Lung (tissue), 12 donors: ENCODE measurements around the gene RGP1. TPM values are rescaled to one million over a fixed set of nuclear protein-coding genes. Genes with fewer than 3 reads are reported as not detected.

Experiments used
- ATAC-seq: fragments of 200-7000 bp; cut with Tn5 transposase; one replicate; pipeline ENCODE4 v1.9.1; 2020; ENCODE audit warnings: moderate number of reproducible peaks; ENCODE audit not compliant: insufficient read depth, low FRiP score
- DNase-seq, 3 donors: peaks; one replicate each; pipeline ENCODE4 v3.0.0-alpha.2; 2013 to 2017
- H3K27ac ChIP-seq, 2 donors: one replicate each; pipeline ENCODE4 v1.5.1; 2013; ENCODE audit warnings: mild to moderate bottlenecking in 2 of 2, moderate library complexity in 2 of 2, control low read depth in 1 of 2, inconsistent platforms in 1 of 2, low read depth in 1 of 2, low read length in 1 of 2
- H3K27me3 ChIP-seq, 3 donors: one replicate each; pipeline ENCODE4 v1.5.1; 2013; ENCODE audit warnings: low read length in 2 of 3; ENCODE audit not compliant: control insufficient read depth in 3 of 3, insufficient read depth in 3 of 3
- H3K36me3 ChIP-seq, 4 donors: one replicate each; pipeline ENCODE4 v1.5.1; 2013; ENCODE audit warnings: low read length in 4 of 4, mild to moderate bottlenecking in 1 of 4, moderate library complexity in 1 of 4; ENCODE audit not compliant: control insufficient read depth in 4 of 4, insufficient read depth in 4 of 4
- H3K4me1 ChIP-seq, 5 donors: one replicate each; pipeline ENCODE4 v1.5.1; 2013; ENCODE audit warnings: low read length in 5 of 5, mild to moderate bottlenecking in 2 of 5, moderate library complexity in 1 of 5; ENCODE audit not compliant: control insufficient read depth in 5 of 5, insufficient read depth in 5 of 5
- H3K4me3 ChIP-seq: one replicate; pipeline ENCODE4 v1.5.1; 2013; ENCODE audit warnings: mild to moderate bottlenecking, control low read depth, moderate library complexity
- H3K9ac ChIP-seq, 2 donors: one replicate each; pipeline ENCODE4 v1.5.1; 2013; ENCODE audit warnings: low read length in 2 of 2, control low read depth in 1 of 2; ENCODE audit not compliant: insufficient read depth in 1 of 2
- H3K9me3 ChIP-seq, 4 donors: one replicate each; pipeline ENCODE4 v1.5.1; 2013; ENCODE audit warnings: low read length in 3 of 4, mild to moderate bottlenecking in 1 of 4, moderate library complexity in 1 of 4; ENCODE audit not compliant: control insufficient read depth in 4 of 4, insufficient read depth in 3 of 4
- CTCF ChIP-seq: IDR thresholded peaks from 2 replicates; pipeline ENCODE4 v1.5.1; 2012; ENCODE audit warnings: mild to moderate bottlenecking; ENCODE audit errors: control extremely low read depth, extremely low read depth
- WGBS, 2 donors: extraction: QIAGEN DNeasy Blood & Tissue Kit; methylation state at CpG; one replicate each; pipeline ENCODE4 v1.1.7; 2013; 5-methylcytosine and 5-hydroxymethylcytosine counted together
- polyA plus RNA-seq, 2 donors: library from polyadenylated mRNA; stranded (reverse); fragments of 200-250 nt; gene quantifications; one replicate each; pipeline ENCODE4 v1.2.1, GENCODE V29; 2013
- total RNA-seq, 2 donors: library from RNA; depleted of rRNA in 1 of 2; stranded (reverse); fragments of >200 nt in 1 of 2; gene quantifications; one replicate each; pipeline ENCODE4 v1.2.1, GENCODE V29; 2014 to 2021
- donor health status: control.
- donor health status: control.
- donor health status: Bipolar disorder and iron deficiency.
- donor health status: healthy.
- donor health status: DM: yes; HTN: yes; CAD: no.

Gene RGP1
- total and polyA plus RNA-seq, 4 donors, result 11.7 to 33.2 (median 12.9) TPM

DNA sequence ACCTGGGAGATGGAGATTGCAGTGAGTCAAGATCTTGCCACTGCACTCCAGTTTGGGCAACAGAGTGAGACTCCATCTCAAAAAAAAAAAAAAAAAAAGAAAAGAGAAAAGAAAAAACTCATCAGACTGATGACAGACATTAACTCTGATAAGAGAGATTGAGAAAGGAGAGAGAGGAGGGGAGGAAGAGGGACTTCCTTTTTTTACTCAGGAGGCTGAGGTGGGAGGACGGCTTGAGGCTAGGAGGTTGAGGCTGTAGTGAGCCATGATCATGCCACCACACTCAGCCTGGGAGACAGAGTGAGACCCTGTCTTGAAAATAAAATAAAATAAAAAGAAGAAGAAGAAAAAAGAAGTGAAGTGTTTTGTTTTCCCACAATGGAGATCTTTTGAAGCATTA, 14.7 kb downstream of the RGP1 start:
- TF ChIP-seq CTCF, result no peak
- ATAC-seq (no peak), DNase-seq (no peak)
- peaks cover 0 to 13% (median 3%) of the 10 kb centered on the region in 5 donors for H3K4me1 ChIP-seq
- H3K27ac ChIP-seq, result no peak overlapping the region
- no peaks in the 10 kb centered on the region for H3K27me3 ChIP-seq
- 86 to 88% methylated on average over 1 of the region's 1 CpG for WGBS, 2 donors
- H3K36me3 ChIP-seq, result peaks cover 0 to 1% (median 0%) of the 10 kb centered on the region in 4 donors
- H3K9me3 ChIP-seq, result no peaks in the 10 kb centered on the region
- H3K9ac ChIP-seq, result no peak overlapping the region
- no peak overlapping the region for H3K4me3 ChIP-seq

DNA sequence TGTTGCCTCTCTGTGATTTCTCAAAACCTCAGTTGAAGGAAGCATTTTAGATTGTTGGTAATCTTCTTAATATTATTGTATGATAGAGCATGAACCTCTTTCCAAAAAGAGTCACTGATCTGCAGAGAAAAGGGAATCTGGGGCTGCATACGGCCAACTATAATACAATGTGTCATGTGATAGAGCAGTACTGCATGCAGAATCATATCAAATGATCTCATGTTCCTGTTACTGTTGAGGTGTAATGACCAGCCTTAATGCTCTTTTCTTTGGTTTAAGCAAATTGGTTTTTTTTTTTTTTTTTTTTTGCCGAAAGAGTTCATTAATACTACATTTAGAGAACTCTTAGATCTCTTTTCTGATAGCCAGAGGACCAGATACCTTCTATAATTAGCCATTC, 17.9 kb downstream of the RGP1 start:
- no peak overlapping the region for H3K4me3 ChIP-seq
- H3K4me1 ChIP-seq, result peaks cover 2 to 20% (median 15%) of the 10 kb centered on the region in 5 donors
- H3K9me3 ChIP-seq, result no peaks in the 10 kb centered on the region
- no peaks in the 10 kb centered on the region for H3K27me3 ChIP-seq
- WGBS, 2 donors, result 74 to 97% methylated on average over 2 of the region's 2 CpGs
- H3K27ac ChIP-seq, result no peak overlapping the region
- no peak for DNase-seq
- no peak overlapping the region for H3K9ac ChIP-seq
- H3K36me3 ChIP-seq, result no peaks in the 10 kb centered on the region
- TF ChIP-seq CTCF, result no peak
- ATAC-seq, result no peak

GRCh38 chr9:35767458-35767857, 18.4 kb downstream of the RGP1 start:
- H3K9ac ChIP-seq, result no peak overlapping the region
- no peak for DNase-seq
- H3K4me1 ChIP-seq, result peaks cover 2 to 23% (median 17%) of the 10 kb centered on the region in 5 donors
- no peak overlapping the region for H3K27ac ChIP-seq
- no peak for ATAC-seq
- no peak for TF ChIP-seq CTCF
- no peaks in the 10 kb centered on the region for H3K9me3 ChIP-seq
- no peak overlapping the region for H3K4me3 ChIP-seq
- H3K36me3 ChIP-seq, result no peaks in the 10 kb centered on the region
- 88 to 95% methylated on average over 1 of the region's 1 CpG for WGBS, 2 donors
- no peaks in the 10 kb centered on the region for H3K27me3 ChIP-seq

GRCh38 chr9:35769763-35770162, 20.7 kb downstream of the RGP1 start:
- TF ChIP-seq CTCF, result no peak
- Histone ChIP-seq H3K27ac (no peak overlapping the region), H3K36me3 (no peaks in the 10 kb centered on the region), H3K9me3 (no peaks in the 10 kb centered on the region), H3K9ac (no peak overlapping the region), H3K4me3 (no peak overlapping the region), H3K27me3 (no peaks in the 10 kb centered on the region), H3K4me1 (peaks cover 2 to 23% (median 17%) of the 10 kb centered on the region in 5 donors)
- WGBS, 2 donors, result 94 to 100% methylated on average over 1 of the region's 1 CpG
- ATAC-seq (no peak), DNase-seq (no peak)
